Calu3 (cell line): ENCODE results near the gene SCFD2. TPM values are rescaled to one million over a fixed set of nuclear protein-coding genes. Genes with fewer than 3 reads are reported as not detected.

Experiments used
- BruUV-seq: library from RNA; stranded (reverse); fragments of 400-500 nt; replicated peaks from 2 replicates; lab custom pipeline; 2021; lab: Mats Ljungman, UMichigan
- CTCF ChIA-PET: fragments of 300-600 bp; sonication (Branson Sonifier 250); formaldehyde crosslinking; loops from one replicate; lab custom pipeline; 2022; ENCODE audit warnings: antibody characterized with exemption; lab: Charles Lee
- DNase-seq: peaks from one replicate; pipeline ENCODE4 v3.0.0; 2022
- H3K27ac Mint-ChIP-seq: one replicate; pipeline ENCODE4 v1.8.0; 2022; ENCODE audit warnings: mixed read lengths; ENCODE audit not compliant: unreplicated experiment
- H3K27me3 Mint-ChIP-seq: one replicate; pipeline ENCODE4 v1.8.0; 2022; ENCODE audit warnings: mixed read lengths; ENCODE audit not compliant: unreplicated experiment
- H3K36me3 Mint-ChIP-seq: one replicate; pipeline ENCODE4 v1.8.0; 2022; ENCODE audit warnings: mild to moderate bottlenecking, moderate library complexity, mixed read lengths; ENCODE audit not compliant: insufficient read depth, unreplicated experiment
- H3K4me1 Mint-ChIP-seq: one replicate; pipeline ENCODE4 v1.8.0; 2022; ENCODE audit warnings: mild to moderate bottlenecking, low read depth, mixed read lengths; ENCODE audit not compliant: unreplicated experiment
- H3K4me3 Mint-ChIP-seq: one replicate; pipeline ENCODE4 v1.8.0; 2022; ENCODE audit warnings: mild to moderate bottlenecking, low read depth, moderate library complexity, mixed read lengths; ENCODE audit not compliant: unreplicated experiment
- H3K9me3 Mint-ChIP-seq: one replicate; pipeline ENCODE4 v1.8.0; 2022; ENCODE audit warnings: low read depth, mixed read lengths; ENCODE audit not compliant: unreplicated experiment
- CTCF ChIP-seq: fragments of 200-600 bp; IDR thresholded peaks from one replicate; pipeline ENCODE4 v1.8.0; 2022; ENCODE audit warnings: antibody characterized with exemption; ENCODE audit not compliant: unreplicated experiment
- intact Hi-C: fragments of 100-400 bp; cut with micrococcal nuclease; formaldehyde crosslinking; loops from one replicate; pipeline ENCODE4 v1.10.0; 2022; ENCODE audit not compliant: unreplicated experiment
- total RNA-seq: library from RNA; stranded (reverse); gene quantifications from 2 replicates; pipeline ENCODE4 v1.2.3, GENCODE V29; 2022

Gene SCFD2
- total RNA-seq, 1 experiment from 2014 or later: 16.7 TPM

GRCh38 chr4:52998413-52998812 is 367.4 kb downstream of the SCFD2 start:
- H3K4me1 Mint-ChIP-seq: no peaks in the 10 kb centered on the region
- no peaks in the 10 kb centered on the region for H3K27me3 Mint-ChIP-seq
- no peak overlapping the region for H3K27ac Mint-ChIP-seq
- H3K36me3 Mint-ChIP-seq: no peaks in the 10 kb centered on the region
- intact Hi-C loops: no loop called here
- CTCF ChIA-PET: no interaction called here
- BruUV-seq: no TSS peak
- H3K9me3 Mint-ChIP-seq: no peaks in the 10 kb centered on the region
- DNase-seq: no peak
- no peak for TF ChIP-seq CTCF
- H3K4me3 Mint-ChIP-seq: no peak overlapping the region

GRCh38 chr4:52997132-52997416 is 368.8 kb downstream of the SCFD2 start:
- Mint-ChIP-seq H3K27ac (no peak overlapping the region), H3K4me3 (no peak overlapping the region), H3K4me1 (no peaks in the 10 kb centered on the region), H3K27me3 (no peaks in the 10 kb centered on the region), H3K9me3 (no peaks in the 10 kb centered on the region), H3K36me3 (no peaks in the 10 kb centered on the region)
- CTCF ChIA-PET: no interaction called here
- no peak for DNase-seq
- intact Hi-C loops: no loop called here
- no peak for TF ChIP-seq CTCF
- no TSS peak for BruUV-seq

GRCh38 chr4:52996261-52997131 is 369.4 kb downstream of the SCFD2 start:
- Mint-ChIP-seq H3K36me3 (no peaks in the 10 kb centered on the region), H3K27me3 (no peaks in the 10 kb centered on the region), H3K4me3 (no peak overlapping the region), H3K9me3 (no peaks in the 10 kb centered on the region), H3K4me1 (no peaks in the 10 kb centered on the region), H3K27ac (no peak overlapping the region)
- no peak for DNase-seq
- no TSS peak for BruUV-seq
- TF ChIP-seq CTCF: no peak
- CTCF ChIA-PET: no interaction called here
- intact Hi-C loops: no loop called here

GRCh38 chr4:52995360-52996030 is 370.4 kb downstream of the SCFD2 start:
- CTCF ChIA-PET: no interaction called here
- Mint-ChIP-seq H3K9me3 (no peaks in the 10 kb centered on the region), H3K27ac (no peak overlapping the region), H3K4me1 (no peaks in the 10 kb centered on the region), H3K36me3 (no peaks in the 10 kb centered on the region), H3K27me3 (no peaks in the 10 kb centered on the region), H3K4me3 (no peak overlapping the region)
- intact Hi-C loops: no loop called here
- no peak for DNase-seq
- BruUV-seq: no TSS peak
- no peak for TF ChIP-seq CTCF
